ENCODE results near the gene TEX13C. TPM values are rescaled to one million over a fixed set of nuclear protein-coding genes. Genes with fewer than 3 reads are reported as not detected.

The TEX13C gene
- total RNA-seq, 4 donors from 2014 or later = not detected

- no peak overlapping the region for H3K27ac ChIP-seq (replicated peaks in 1 of 4)
- TF ChIP-seq EP300 (IDR thresholded peaks at IDR 0.05) (no peak), CTCF (IDR thresholded peaks at IDR 0.05) (no peak), POLR2AphosphoS5 (IDR thresholded peaks at IDR 0.05) (no peak), POLR2A (IDR thresholded peaks at IDR 0.05; ENCODE audit: low read depth) (no peak)
- no peak overlapping the region for H3K4me3 ChIP-seq
- intact Hi-C loops (cut with DNase I) = no loop called here
- 33% methylated on average over 1 of the region's 3 CpGs for WGBS
- H3K9me3 ChIP-seq = no peaks in the 10 kb centered on the region
- H3K27me3 ChIP-seq = no peaks in the 10 kb centered on the region
- no peaks in the 10 kb centered on the region for H3K36me3 ChIP-seq
- no peak for DNase-seq (ENCODE audit: extremely low spot score)
- no peaks in the 10 kb centered on the region for H3K4me1 ChIP-seq
Observed at GRCh38 chrX:125326599-125326998, 6.9 kb downstream of the TEX13C start.

DNA sequence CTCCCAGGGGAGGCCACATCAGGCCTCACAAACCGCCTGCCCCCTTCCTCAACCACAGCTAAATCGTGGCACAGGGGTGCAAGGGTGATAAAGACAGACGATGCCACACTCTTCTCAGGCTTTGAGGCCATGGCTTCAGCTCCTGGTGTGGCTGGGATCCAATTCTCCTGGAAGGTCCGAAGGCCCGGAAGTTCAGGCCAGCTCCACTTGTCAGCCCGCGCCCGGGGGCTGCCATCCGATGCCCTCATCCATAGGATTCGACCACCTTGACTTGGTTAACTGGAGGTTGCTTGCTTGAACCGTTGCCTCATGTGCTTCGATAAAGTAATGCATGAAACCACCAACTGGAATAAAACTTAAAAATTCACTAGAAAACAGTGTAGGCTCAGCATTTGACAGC is 8.2 kb downstream of the TEX13C start:
- H3K36me3 ChIP-seq = no peaks in the 10 kb centered on the region
- no peak overlapping the region for H3K4me3 ChIP-seq
- no peak for TF ChIP-seq CTCF (IDR thresholded peaks at IDR 0.05)
- no peak for TF ChIP-seq EP300 (IDR thresholded peaks at IDR 0.05)
- TF ChIP-seq POLR2A (IDR thresholded peaks at IDR 0.05; ENCODE audit: low read depth) = no peak
- no peak for TF ChIP-seq POLR2AphosphoS5 (IDR thresholded peaks at IDR 0.05)
- no peak overlapping the region for H3K27ac ChIP-seq (replicated peaks in 1 of 4)
- H3K27me3 ChIP-seq = no peaks in the 10 kb centered on the region
- 88% methylated on average over 9 of the region's 12 CpGs for WGBS
- DNase-seq (ENCODE audit: extremely low spot score) = no peak
- intact Hi-C loops (cut with DNase I) = no loop called here
- no peaks in the 10 kb centered on the region for H3K4me1 ChIP-seq
- no peaks in the 10 kb centered on the region for H3K9me3 ChIP-seq

GRCh38 chrX:125333583-125333982 is 13.9 kb downstream of the TEX13C start:
- intact Hi-C loops (cut with DNase I) = no loop called here
- Histone ChIP-seq H3K4me3 (no peak overlapping the region), H3K36me3 (no peaks in the 10 kb centered on the region), H3K27me3 (no peaks in the 10 kb centered on the region), H3K4me1 (no peaks in the 10 kb centered on the region), H3K27ac (replicated peaks in 1 of 4) (no peak overlapping the region), H3K9me3 (no peaks in the 10 kb centered on the region)
- DNase-seq (ENCODE audit: extremely low spot score) = no peak
- no peak for TF ChIP-seq CTCF (IDR thresholded peaks at IDR 0.05)
- TF ChIP-seq POLR2AphosphoS5 (IDR thresholded peaks at IDR 0.05) = no peak
- no peak for TF ChIP-seq EP300 (IDR thresholded peaks at IDR 0.05)
- TF ChIP-seq POLR2A (IDR thresholded peaks at IDR 0.05; ENCODE audit: low read depth) = no peak
- WGBS = 47% methylated on average over 2 of the region's 2 CpGs

DNA sequence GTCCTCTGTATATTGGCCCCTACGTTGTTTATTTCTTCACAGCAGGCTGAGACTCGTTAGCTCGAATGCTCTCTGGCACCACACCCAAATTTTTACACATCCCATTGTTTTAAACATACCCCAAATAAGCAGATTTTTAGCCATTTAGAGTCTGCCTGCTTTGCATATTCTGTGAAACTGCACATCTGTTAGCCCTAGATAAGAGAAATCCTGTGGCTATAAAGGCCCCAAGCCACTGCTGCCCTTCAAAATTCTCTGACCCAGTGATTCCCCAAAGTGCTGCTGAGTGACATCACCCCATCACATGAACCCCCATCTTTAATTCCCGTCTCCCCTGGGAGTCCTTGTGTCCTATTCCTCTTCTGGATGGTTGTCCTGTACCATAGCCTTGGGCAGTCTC is 20.8 kb downstream of the TEX13C start:
- DNase-seq (ENCODE audit: extremely low spot score) = no peak
- Histone ChIP-seq H3K4me3 (no peak overlapping the region), H3K36me3 (no peaks in the 10 kb centered on the region), H3K4me1 (no peaks in the 10 kb centered on the region), H3K9me3 (no peaks in the 10 kb centered on the region), H3K27me3 (no peaks in the 10 kb centered on the region), H3K27ac (replicated peaks in 1 of 4) (no peak overlapping the region)
- TF ChIP-seq POLR2A (IDR thresholded peaks at IDR 0.05; ENCODE audit: low read depth) = no peak
- no peak for TF ChIP-seq CTCF (IDR thresholded peaks at IDR 0.05)
- no peak for TF ChIP-seq EP300 (IDR thresholded peaks at IDR 0.05)
- no peak for TF ChIP-seq POLR2AphosphoS5 (IDR thresholded peaks at IDR 0.05)
- intact Hi-C loops (cut with DNase I) = no loop called here
- WGBS = 51% methylated on average over 4 of the region's 4 CpGs

DNA sequence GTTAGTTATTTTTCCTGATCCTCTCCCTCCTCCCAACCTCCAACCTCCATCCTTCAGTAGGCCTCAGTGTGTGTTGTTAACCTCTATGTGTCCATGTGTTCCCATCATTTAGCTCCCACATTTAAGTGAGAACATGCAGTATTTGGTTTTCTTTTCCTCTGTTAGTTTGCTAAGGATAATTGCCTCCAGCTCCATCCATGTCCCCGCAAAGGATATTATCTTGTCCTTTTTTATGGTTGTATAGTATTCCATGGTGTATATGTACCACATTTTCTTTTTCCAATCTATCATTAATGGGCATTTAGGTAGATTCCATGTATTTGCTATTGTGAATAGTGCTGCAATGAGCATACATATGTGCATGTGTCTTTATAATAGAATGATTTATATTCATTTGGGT is 54.5 kb downstream of the TEX13C start:
- Histone ChIP-seq H3K27ac (replicated peaks in 1 of 4) (no peak overlapping the region), H3K9me3 (no peaks in the 10 kb centered on the region), H3K36me3 (no peaks in the 10 kb centered on the region), H3K4me3 (no peak overlapping the region), H3K27me3 (no peaks in the 10 kb centered on the region), H3K4me1 (no peaks in the 10 kb centered on the region)
- TF ChIP-seq CTCF (IDR thresholded peaks at IDR 0.05) (no peak), POLR2AphosphoS5 (IDR thresholded peaks at IDR 0.05) (no peak), EP300 (IDR thresholded peaks at IDR 0.05) (no peak), POLR2A (IDR thresholded peaks at IDR 0.05; ENCODE audit: low read depth) (no peak)
- no peak for DNase-seq (ENCODE audit: extremely low spot score)
- intact Hi-C loops (cut with DNase I) = no loop called here
- WGBS = 70% methylated on average over 1 of the region's 1 CpG

Measured in esophagus muscularis mucosa (tissue), 4 donors.